Neural cell (in vitro differentiated cells): ENCODE data around the gene HMGB1. TPM values are rescaled to one million over a fixed set of nuclear protein-coding genes. Genes with fewer than 3 reads are reported as not detected.

Experiments
- H2AFZ ChIP-seq: fragments of 200-600, 300-800 bp; sonication (generic), shearing (Covaris generic); 2 replicates; pipeline ENCODE4 v1.6.0; 2014; ENCODE audit warnings: low read depth, mild to moderate bottlenecking, antibody characterized with exemption, low read length, moderate library complexity
- H3F3A ChIP-seq: fragments of 200-600 bp; shearing (Covaris generic); 2 replicates; pipeline ENCODE4 v1.6.1; 2016; ENCODE audit warnings: mild to moderate bottlenecking, moderate library complexity, mixed read lengths, antibody characterized with exemption, low read length; ENCODE audit not compliant: insufficient read depth, poor library complexity, severe bottlenecking
- H3K27ac ChIP-seq: fragments of 200-600, 300-800 bp; sonication (generic), shearing (Covaris generic); 2 replicates; pipeline ENCODE4 v1.5.1; 2014; ENCODE audit warnings: mild to moderate bottlenecking, low read length, moderate library complexity
- H3K27me3 ChIP-seq: fragments of 300-800, 200-600 bp; sonication (generic), shearing (Covaris generic); 2 replicates; pipeline ENCODE4 v1.6.0; 2014; ENCODE audit warnings: mild to moderate bottlenecking, low read depth, low read length, moderate library complexity; ENCODE audit not compliant: insufficient read depth
- H3K36me3 ChIP-seq: fragments of 300-800, 200-600 bp; sonication (generic), shearing (Covaris generic); 2 replicates; pipeline ENCODE4 v1.5.1; 2014; ENCODE audit warnings: mild to moderate bottlenecking, antibody characterized with exemption, low read length, moderate library complexity; ENCODE audit not compliant: insufficient read depth
- H3K4me2 ChIP-seq: fragments of 300-800, 200-600 bp; sonication (generic), shearing (Covaris generic); 2 replicates; pipeline ENCODE4 v1.6.0; 2014; ENCODE audit warnings: mild to moderate bottlenecking, low read length
- H3K4me3 ChIP-seq: fragments of 300-800, 200-600 bp; sonication (generic), shearing (Covaris generic); 2 replicates; pipeline ENCODE4 v1.5.1; 2014; ENCODE audit warnings: mild to moderate bottlenecking, low read length, moderate library complexity
- H3K79me2 ChIP-seq: fragments of 200-600 bp; shearing (Covaris generic); replicated peaks from 2 replicates; pipeline ENCODE4 v1.6.0; 2014; ENCODE audit warnings: mild to moderate bottlenecking, low read length, moderate library complexity; ENCODE audit not compliant: insufficient read depth
- H3K9ac ChIP-seq: fragments of 300-800, 200-600 bp; sonication (generic), shearing (Covaris generic); 2 replicates; pipeline ENCODE4 v1.6.1; 2016; ENCODE audit warnings: mild to moderate bottlenecking, low read length, mixed read lengths
- H3K9me2 ChIP-seq: fragments of 200-600 bp; shearing (Covaris generic); 2 replicates; pipeline ENCODE4 v1.6.1; 2016; ENCODE audit warnings: mild to moderate bottlenecking, low read length, mixed read lengths; ENCODE audit not compliant: insufficient read depth
- H3K9me3 ChIP-seq: fragments of 200-600, 300-800 bp; sonication (generic), shearing (Covaris generic); 2 replicates; pipeline ENCODE4 v1.6.1; 2016; ENCODE audit warnings: mild to moderate bottlenecking, mixed run types, low read length, moderate library complexity, mixed read lengths
- H4K20me1 ChIP-seq: fragments of 200-600 bp; shearing (Covaris generic); 2 replicates; pipeline ENCODE4 v1.6.1; 2016; ENCODE audit warnings: mild to moderate bottlenecking, mixed run types; ENCODE audit not compliant: insufficient read depth
- CTCF ChIP-seq: fragments of 450-650 bp; IDR thresholded peaks from 2 replicates; pipeline ENCODE4 v1.5.1; 2014; ENCODE audit warnings: antibody characterized with exemption, mild to moderate bottlenecking, moderate library complexity; ENCODE audit not compliant: poor library complexity, severe bottlenecking
- EP300 ChIP-seq: fragments of 450-650 bp; conservative IDR thresholded peaks from 2 replicates; pipeline ENCODE4 v1.6.1; 2014; ENCODE audit warnings: antibody characterized with exemption, mild to moderate bottlenecking, moderate library complexity; ENCODE audit not compliant: poor library complexity, severe bottlenecking
- EZH2 ChIP-seq: fragments of 200-600, 300-800 bp; shearing (Covaris generic), sonication (generic); IDR thresholded peaks from 2 replicates; pipeline ENCODE4 v1.6.1; 2014; ENCODE audit warnings: antibody characterized with exemption, low read length, borderline replicate concordance, mild to moderate bottlenecking; ENCODE audit not compliant: insufficient read depth, poor library complexity, severe bottlenecking
- MXI1 ChIP-seq: fragments of 450-650 bp; conservative IDR thresholded peaks from 2 replicates; pipeline ENCODE4 v1.6.1; 2014; ENCODE audit warnings: antibody characterized with exemption, mild to moderate bottlenecking; ENCODE audit not compliant: poor library complexity, severe bottlenecking
- POLR2AphosphoS5 ChIP-seq: IDR thresholded peaks from 2 replicates; pipeline ENCODE4 v1.6.1; 2012
- RAD21 ChIP-seq: fragments of 450-650 bp; conservative IDR thresholded peaks from 2 replicates; pipeline ENCODE4 v1.6.1; 2014; ENCODE audit warnings: antibody characterized with exemption, mild to moderate bottlenecking, moderate library complexity
- SMC3 ChIP-seq: fragments of 450-650 bp; conservative IDR thresholded peaks from 2 replicates; pipeline ENCODE4 v1.6.1; 2014; ENCODE audit warnings: antibody characterized with exemption, mild to moderate bottlenecking, moderate library complexity; ENCODE audit not compliant: poor library complexity
- TAF1 ChIP-seq: IDR thresholded peaks from 2 replicates; pipeline ENCODE4 v1.6.1; 2012; ENCODE audit warnings: low read depth
- polyA plus RNA-seq: library from polyadenylated mRNA; depleted of rRNA; stranded (reverse); fragments of >200 nt; gene quantifications from 2 replicates; pipeline ENCODE4 v1.2.3, GENCODE V29; 2014
- TF ChIP-seq, protein P1 (sequence below): IDR thresholded peaks from 2 replicates; pipeline ENCODE4 v1.6.1; 2012; ENCODE audit warnings: borderline replicate concordance

Gene HMGB1
- polyA plus RNA-seq, 1 donor from 2014 or later: 1,091 TPM

- Histone ChIP-seq H3K4me2 (no peak overlapping the region), H2AFZ (no peak overlapping the region), H3K79me2 (no peaks in the 10 kb centered on the region), H3K4me3 (no peak overlapping the region), H3K9ac (no peak overlapping the region), H3F3A (no peaks in the 10 kb centered on the region), H3K27me3 (no peaks in the 10 kb centered on the region), H3K27ac (no peak overlapping the region), H3K36me3 (no peaks in the 10 kb centered on the region), H3K9me3 (no peaks in the 10 kb centered on the region), H3K9me2 (no peaks in the 10 kb centered on the region), H4K20me1 (no peaks in the 10 kb centered on the region)
- no peak for TF ChIP-seq EZH2
- TF ChIP-seq, protein P1, sequence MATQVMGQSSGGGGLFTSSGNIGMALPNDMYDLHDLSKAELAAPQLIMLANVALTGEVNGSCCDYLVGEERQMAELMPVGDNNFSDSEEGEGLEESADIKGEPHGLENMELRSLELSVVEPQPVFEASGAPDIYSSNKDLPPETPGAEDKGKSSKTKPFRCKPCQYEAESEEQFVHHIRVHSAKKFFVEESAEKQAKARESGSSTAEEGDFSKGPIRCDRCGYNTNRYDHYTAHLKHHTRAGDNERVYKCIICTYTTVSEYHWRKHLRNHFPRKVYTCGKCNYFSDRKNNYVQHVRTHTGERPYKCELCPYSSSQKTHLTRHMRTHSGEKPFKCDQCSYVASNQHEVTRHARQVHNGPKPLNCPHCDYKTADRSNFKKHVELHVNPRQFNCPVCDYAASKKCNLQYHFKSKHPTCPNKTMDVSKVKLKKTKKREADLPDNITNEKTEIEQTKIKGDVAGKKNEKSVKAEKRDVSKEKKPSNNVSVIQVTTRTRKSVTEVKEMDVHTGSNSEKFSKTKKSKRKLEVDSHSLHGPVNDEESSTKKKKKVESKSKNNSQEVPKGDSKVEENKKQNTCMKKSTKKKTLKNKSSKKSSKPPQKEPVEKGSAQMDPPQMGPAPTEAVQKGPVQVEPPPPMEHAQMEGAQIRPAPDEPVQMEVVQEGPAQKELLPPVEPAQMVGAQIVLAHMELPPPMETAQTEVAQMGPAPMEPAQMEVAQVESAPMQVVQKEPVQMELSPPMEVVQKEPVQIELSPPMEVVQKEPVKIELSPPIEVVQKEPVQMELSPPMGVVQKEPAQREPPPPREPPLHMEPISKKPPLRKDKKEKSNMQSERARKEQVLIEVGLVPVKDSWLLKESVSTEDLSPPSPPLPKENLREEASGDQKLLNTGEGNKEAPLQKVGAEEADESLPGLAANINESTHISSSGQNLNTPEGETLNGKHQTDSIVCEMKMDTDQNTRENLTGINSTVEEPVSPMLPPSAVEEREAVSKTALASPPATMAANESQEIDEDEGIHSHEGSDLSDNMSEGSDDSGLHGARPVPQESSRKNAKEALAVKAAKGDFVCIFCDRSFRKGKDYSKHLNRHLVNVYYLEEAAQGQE: no peak
- no peak for TF ChIP-seq CTCF
- TF ChIP-seq TAF1: no peak
- no peak for TF ChIP-seq EP300
- TF ChIP-seq MXI1: no peak
- no peak for TF ChIP-seq RAD21
- no peak for TF ChIP-seq SMC3
- TF ChIP-seq POLR2AphosphoS5: no peak
These were observed 13.6 kb upstream of the HMGB1 start for GRCh38 chr13:30479154-30479882.

- no peak for TF ChIP-seq POLR2AphosphoS5
- TF ChIP-seq SMC3: no peak
- TF ChIP-seq RAD21: no peak
- Histone ChIP-seq H4K20me1 (no peaks in the 10 kb centered on the region), H3K36me3 (no peaks in the 10 kb centered on the region), H3K9ac (no peak overlapping the region), H3K4me2 (no peak overlapping the region), H2AFZ (no peak overlapping the region), H3K4me3 (no peak overlapping the region), H3K9me3 (no peaks in the 10 kb centered on the region), H3K27me3 (no peaks in the 10 kb centered on the region), H3F3A (no peaks in the 10 kb centered on the region), H3K27ac (no peak overlapping the region), H3K79me2 (no peaks in the 10 kb centered on the region), H3K9me2 (no peaks in the 10 kb centered on the region)
These were observed 11.8 kb upstream of the HMGB1 start for GRCh38 chr13:30477346-30478195.
